Heart right ventricle (tissue), 16 donors: Measurements from ENCODE around the gene EXOSC9. TPM values are rescaled to one million over a fixed set of nuclear protein-coding genes. Genes with fewer than 3 reads are reported as not detected.
A peak's percentile ranks its signal among the peaks of the same experiment; 100 is the strongest.

ENCODE experiments used
- ATAC-seq, 8 donors: fragments of 200-7000 bp; cut with Tn5 transposase; one replicate each; pipeline ENCODE4 v1.9.1; 2020; ENCODE audit warnings: mild to moderate bottlenecking in 8 of 8, moderate library complexity in 8 of 8, moderate number of reproducible peaks in 1 of 8
- DNase-seq, 2 donors: peaks; one replicate each; pipeline ENCODE4 v3.0.0-alpha.2; 2020
- H3K27ac ChIP-seq, 10 donors: fragments of 200-600 bp; sonication (generic) in 2 of 10; one replicate each; pipeline versions ENCODE4 v1.5.0 to v1.8.0; 2020 to 2022; ENCODE audit warnings: mild to moderate bottlenecking in 3 of 10
- H3K27me3 ChIP-seq, 7 donors: fragments of 200-600 bp; one replicate each; pipeline ENCODE4 v1.8.0; 2021 to 2022; ENCODE audit warnings: mild to moderate bottlenecking in 2 of 7
- H3K36me3 ChIP-seq, 9 donors: fragments of 200-600 bp; sonication (generic) in 1 of 9; one replicate each; pipeline versions ENCODE4 v1.5.0 to v1.8.0; 2020 to 2022; ENCODE audit warnings: mild to moderate bottlenecking in 2 of 9
- H3K4me1 ChIP-seq, 9 donors: fragments of 200-600 bp; sonication (generic) in 1 of 9; one replicate each; pipeline versions ENCODE4 v1.5.0 to v1.8.0; 2020 to 2022; ENCODE audit warnings: mild to moderate bottlenecking in 4 of 9
- H3K4me3 ChIP-seq, 10 donors: fragments of 200-600 bp; sonication (generic) in 2 of 10; one replicate each; pipeline versions ENCODE4 v1.5.0 to v1.8.0; 2020 to 2022; ENCODE audit warnings: mild to moderate bottlenecking in 7 of 10, moderate library complexity in 2 of 10
- H3K9me3 ChIP-seq, 11 donors: fragments of 200-600 bp in 10 of 11; sonication (generic) in 2 of 11; one replicate each; pipeline versions ENCODE4 v1.5.0 to v1.8.0; 2013 to 2022; ENCODE audit warnings: mild to moderate bottlenecking in 2 of 11, control low read depth in 1 of 11, moderate library complexity in 1 of 11
- WGBS, 2 donors: extraction: QIAGEN DNeasy Blood & Tissue Kit; methylation state at CpG; one replicate each; pipeline ENCODE4 v1.1.7; 2013; ENCODE audit warnings: inconsistent platforms in 1 of 2; 5-methylcytosine and 5-hydroxymethylcytosine counted together
- intact Hi-C, 10 donors: fragments of 100-400 bp; cut with DNase I; formaldehyde crosslinking; loops; one replicate each; pipeline versions ENCODE4 v1.11.1 to v1.14.2; 2022
- polyA plus RNA-seq, 2 donors: library from polyadenylated mRNA; stranded (reverse); fragments of 200-250 nt; gene quantifications; one replicate each; pipeline ENCODE4 v1.2.3, GENCODE V29; 2013
- total RNA-seq, 10 donors: library from RNA; stranded (reverse); fragmentation: NEBNext Ultra II Directional in 3 of 10; extraction: Animal tissue kit (Norgen Biotek cat#: 25700) in 3 of 10; gene quantifications; one replicate each; pipeline versions ENCODE4 v1.2.1 to v1.2.4, GENCODE V29; 2021 to 2023
- TF ChIP-seq, protein P1 (sequence below), 9 donors: fragments of 200-600 bp; sonication (generic) in 2 of 9; IDR thresholded peaks; one replicate each; pipeline versions ENCODE4 v1.5.0 to v1.8.0; 2021 to 2022; ENCODE audit warnings: antibody characterized with exemption in 9 of 9, mild to moderate bottlenecking in 5 of 9, moderate library complexity in 1 of 9
- donor health status: Arrhythmogenic right ventricular cardiomyopathy.
- donor health status: ischemic (EF 13 %, LVEDD 7.1; RV severe dilation, severe dysfunction).
- donor health status: healthy with polysubstance abuse.
- donor health status: DM: no; HTN: yes; CAD: no.
- donor health status: DM: no; HTN: no; CAD: no.
- donor health status: ischemic (EF 25% LVEDD 6.9; RV normal size, moderate dysfunction).
- donor health status: ischemic (EF 25% LVEDD 5.7; RV mildly dilated, moderate dysfunction).
- donor health status: healthy.
- donor health status: DM: yes; HTN: yes; CAD: no.
- donor health status: Ischemic cardiomyopathy.
- donor health status: ischemic (EF 35%, LVEDD 5.7; RV mildly dilated, moderate dysfunction).
- donor health status: nonischemic (EF 11% LVEDD 7.7; RV severe dilation, severe dysfunction).
- donor health status: DM: yes; HTN: yes; CAD: no.
- donor health status: PGD.
- donor health status: ischemic (EF 29% LVEDD 5.4; RV normal size, mild dysfunction).
- donor health status: nonischemic (EF 23%, LVEDD 6.1; RV moderate dilation, normal function).

The EXOSC9 gene
- total and polyA plus RNA-seq, 12 donors = 10.7 to 29.2 (median 14.0) TPM

- Histone ChIP-seq H3K36me3 (no peaks in the 10 kb centered on the region), H3K9me3 (no peaks in the 10 kb centered on the region)
- no peak for ATAC-seq
Observed at GRCh38 chr4:121776610-121777401, 24.3 kb upstream of the EXOSC9 start.

GRCh38 chr4:121777625-121778024, 23.5 kb upstream of the EXOSC9 start:
- WGBS, 2 donors = 33 to 38% methylated on average over 3 of the region's 3 CpGs
- no peak overlapping the region for H3K27ac ChIP-seq

More at GRCh38 chr4:121776610-121777401, 24.3 kb upstream of the EXOSC9 start:
- peaks cover 0 to 6% (median 0%) of the 10 kb centered on the region in 7 donors for H3K27me3 ChIP-seq
- DNase-seq = no peak
- WGBS, 2 donors = 80% methylated on average over 6 of the region's 6 CpGs
- no peak overlapping the region for H3K4me3 ChIP-seq
- peaks cover 0 to 9% (median 0%) of the 10 kb centered on the region in 9 donors for H3K4me1 ChIP-seq
- intact Hi-C loops = no loop called here
- TF ChIP-seq, protein P1, sequence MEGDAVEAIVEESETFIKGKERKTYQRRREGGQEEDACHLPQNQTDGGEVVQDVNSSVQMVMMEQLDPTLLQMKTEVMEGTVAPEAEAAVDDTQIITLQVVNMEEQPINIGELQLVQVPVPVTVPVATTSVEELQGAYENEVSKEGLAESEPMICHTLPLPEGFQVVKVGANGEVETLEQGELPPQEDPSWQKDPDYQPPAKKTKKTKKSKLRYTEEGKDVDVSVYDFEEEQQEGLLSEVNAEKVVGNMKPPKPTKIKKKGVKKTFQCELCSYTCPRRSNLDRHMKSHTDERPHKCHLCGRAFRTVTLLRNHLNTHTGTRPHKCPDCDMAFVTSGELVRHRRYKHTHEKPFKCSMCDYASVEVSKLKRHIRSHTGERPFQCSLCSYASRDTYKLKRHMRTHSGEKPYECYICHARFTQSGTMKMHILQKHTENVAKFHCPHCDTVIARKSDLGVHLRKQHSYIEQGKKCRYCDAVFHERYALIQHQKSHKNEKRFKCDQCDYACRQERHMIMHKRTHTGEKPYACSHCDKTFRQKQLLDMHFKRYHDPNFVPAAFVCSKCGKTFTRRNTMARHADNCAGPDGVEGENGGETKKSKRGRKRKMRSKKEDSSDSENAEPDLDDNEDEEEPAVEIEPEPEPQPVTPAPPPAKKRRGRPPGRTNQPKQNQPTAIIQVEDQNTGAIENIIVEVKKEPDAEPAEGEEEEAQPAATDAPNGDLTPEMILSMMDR (IDR thresholded peaks at IDR 0.05) = no peak
- no peak overlapping the region for H3K27ac ChIP-seq

GRCh38 chr4:121778991-121779628, 22.0 kb upstream of the EXOSC9 start:
- TF ChIP-seq, protein P1 (IDR thresholded peaks at IDR 0.05) = no peak
- intact Hi-C loops = no loop called here
- Histone ChIP-seq H3K9me3 (peaks cover 0 to 9% (median 0%) of the 10 kb centered on the region in 11 donors), H3K27me3 (peaks cover 0 to 4% (median 0%) of the 10 kb centered on the region in 7 donors), H3K4me3 (no peak overlapping the region), H3K36me3 (no peaks in the 10 kb centered on the region), H3K27ac (no peak overlapping the region), H3K4me1 (peaks cover 0 to 9% (median 0%) of the 10 kb centered on the region in 9 donors)
- WGBS, 2 donors = 24 to 41% methylated on average over 8 of the region's 8 CpGs
- DNase-seq (no peak), ATAC-seq (peak in 5 of 8 donors; percentile 34 to 74 (median 73))

More at GRCh38 chr4:121777625-121778024, 23.5 kb upstream of the EXOSC9 start:
- no peak overlapping the region for H3K4me3 ChIP-seq
- no peaks in the 10 kb centered on the region for H3K36me3 ChIP-seq
- intact Hi-C loops = no loop called here
- peaks cover 0 to 4% (median 0%) of the 10 kb centered on the region in 7 donors for H3K27me3 ChIP-seq
- ATAC-seq (no peak), DNase-seq (no peak)
- no peaks in the 10 kb centered on the region for H3K9me3 ChIP-seq
- peaks cover 0 to 9% (median 0%) of the 10 kb centered on the region in 9 donors for H3K4me1 ChIP-seq
- TF ChIP-seq, protein P1 (IDR thresholded peaks at IDR 0.05) = no peak

DNA sequence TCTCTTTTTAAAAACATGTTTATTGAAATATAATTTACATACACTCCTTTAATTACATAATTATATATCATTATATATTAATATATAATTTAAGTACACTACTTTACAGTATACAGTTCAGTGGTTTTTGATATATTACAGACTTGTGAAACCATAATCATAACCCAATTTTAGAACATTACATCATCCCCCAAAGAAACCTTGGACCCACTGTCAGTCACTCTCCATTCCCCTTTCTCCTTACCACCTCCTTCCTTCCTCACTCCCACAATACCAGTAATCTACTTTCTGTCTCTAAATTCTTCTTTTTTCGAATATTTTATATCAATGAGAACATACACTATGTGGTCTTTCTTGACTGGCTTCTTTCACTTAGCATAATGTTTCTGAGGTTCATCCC, 17.9 kb upstream of the EXOSC9 start:
- Histone ChIP-seq H3K27ac (no peak overlapping the region), H3K36me3 (no peaks in the 10 kb centered on the region), H3K9me3 (peaks cover 0 to 15% (median 0%) of the 10 kb centered on the region in 11 donors), H3K4me3 (no peak overlapping the region), H3K27me3 (peaks cover 0 to 10% (median 0%) of the 10 kb centered on the region in 7 donors), H3K4me1 (peaks cover 0 to 15% (median 0%) of the 10 kb centered on the region in 9 donors)
- no peak for DNase-seq
- TF ChIP-seq, protein P1 (IDR thresholded peaks at IDR 0.05) = no peak
- WGBS, 2 donors = 63 to 73% methylated on average over 1 of the region's 1 CpG
- intact Hi-C loops = no loop called here
- ATAC-seq = no peak
